Measurements from ENCODE around the gene HS6ST3. TPM values are rescaled to one million over a fixed set of nuclear protein-coding genes. Genes with fewer than 3 reads are reported as not detected.
"Not testable (repeated sequence)": the region's sequence is repeated elsewhere in the genome, so short reads cannot be mapped to it uniquely, and the experiment has no call there.

The HS6ST3 gene
- total RNA-seq, 4 donors from 2014 or later = 0.97 to 2.2 (median 2.0) TPM

GRCh38 chr13:96104516-96104915 lies 14.6 kb downstream of the HS6ST3 start:
- ATAC-seq (no peak), DNase-seq (no peak)
- no peaks in the 10 kb centered on the region for H3K9me3 ChIP-seq
- intact Hi-C loops (cut with DNase I; ENCODE audit: low total_unique reads) = no loop called here
- no peak overlapping the region for H3K27ac ChIP-seq
- H3K4me1 ChIP-seq = no peaks in the 10 kb centered on the region
- H3K36me3 ChIP-seq = no peaks in the 10 kb centered on the region
- TF ChIP-seq POLR2A (IDR thresholded peaks at IDR 0.05) = no peak
- TF ChIP-seq CTCF (IDR thresholded peaks at IDR 0.05 in 4 of 5, conservative IDR thresholded peaks at IDR 0.05 in 1 of 5) = no peak
- H3K27me3 ChIP-seq = no peaks in the 10 kb centered on the region
- in situ Hi-C loops (cut with MboI; ENCODE audit: low sequenced_read_pairs in 4 of 4) = no loop called here
- no peak overlapping the region for H3K4me3 ChIP-seq

- intact Hi-C loops (cut with DNase I; ENCODE audit: low total_unique reads) = not testable (repeated sequence)
These were observed 18.2 kb downstream of the HS6ST3 start for GRCh38 chr13:96108072-96108471.

GRCh38 chr13:96109125-96109524 lies 19.2 kb downstream of the HS6ST3 start:
- in situ Hi-C loops (cut with MboI; ENCODE audit: low sequenced_read_pairs in 4 of 4) = no loop called here

More at GRCh38 chr13:96108072-96108471, 18.2 kb downstream of the HS6ST3 start:
- ATAC-seq; H3K36me3 ChIP-seq; H3K9me3 ChIP-seq; H3K27me3 ChIP-seq; H3K4me1 ChIP-seq; H3K27ac ChIP-seq; in situ Hi-C loops (cut with MboI; ENCODE audit: low sequenced_read_pairs in 4 of 4); DNase-seq; H3K4me3 ChIP-seq: not testable (repeated sequence)

GRCh38 chr13:96112936-96113335 lies 23.0 kb downstream of the HS6ST3 start:
- no peaks in the 10 kb centered on the region for H3K36me3 ChIP-seq
- no peaks in the 10 kb centered on the region for H3K9me3 ChIP-seq
- no peak overlapping the region for H3K27ac ChIP-seq
- ATAC-seq (no peak), DNase-seq (no peak)
- H3K4me3 ChIP-seq = no peak overlapping the region
- intact Hi-C loops (cut with DNase I; ENCODE audit: low total_unique reads) = no loop called here
- no peaks in the 10 kb centered on the region for H3K4me1 ChIP-seq
- in situ Hi-C loops (cut with MboI; ENCODE audit: low sequenced_read_pairs in 4 of 4) = no loop called here
- no peaks in the 10 kb centered on the region for H3K27me3 ChIP-seq
- TF ChIP-seq CTCF (IDR thresholded peaks at IDR 0.05 in 4 of 5, conservative IDR thresholded peaks at IDR 0.05 in 1 of 5) = no peak
- no peak for TF ChIP-seq POLR2A (IDR thresholded peaks at IDR 0.05)

More at GRCh38 chr13:96109125-96109524, 19.2 kb downstream of the HS6ST3 start:
- Histone ChIP-seq H3K4me1 (no peaks in the 10 kb centered on the region), H3K9me3 (no peaks in the 10 kb centered on the region), H3K27ac (no peak overlapping the region), H3K4me3 (no peak overlapping the region), H3K36me3 (no peaks in the 10 kb centered on the region), H3K27me3 (no peaks in the 10 kb centered on the region)
- ATAC-seq = no peak
- no peak for DNase-seq
- TF ChIP-seq CTCF (IDR thresholded peaks at IDR 0.05 in 4 of 5, conservative IDR thresholded peaks at IDR 0.05 in 1 of 5) = no peak
- TF ChIP-seq POLR2A (IDR thresholded peaks at IDR 0.05) = no peak
- intact Hi-C loops (cut with DNase I; ENCODE audit: low total_unique reads) = no loop called here

- H3K9me3 ChIP-seq; H3K27me3 ChIP-seq; H3K4me1 ChIP-seq; DNase-seq; H3K36me3 ChIP-seq; ATAC-seq; in situ Hi-C loops (cut with MboI; ENCODE audit: low sequenced_read_pairs in 4 of 4); intact Hi-C loops (cut with DNase I; ENCODE audit: low total_unique reads); H3K27ac ChIP-seq; H3K4me3 ChIP-seq: not testable (repeated sequence)
These were observed 25.5 kb downstream of the HS6ST3 start for GRCh38 chr13:96115368-96115767.

GRCh38 chr13:96119921-96120320 lies 30.0 kb downstream of the HS6ST3 start:
- ATAC-seq = no peak
- intact Hi-C loops (cut with DNase I; ENCODE audit: low total_unique reads) (no loop called here), in situ Hi-C loops (cut with MboI; ENCODE audit: low sequenced_read_pairs in 4 of 4) (no loop called here)
- Histone ChIP-seq H3K27me3 (no peaks in the 10 kb centered on the region), H3K4me3 (no peak overlapping the region), H3K4me1 (no peaks in the 10 kb centered on the region), H3K27ac (no peak overlapping the region), H3K36me3 (no peaks in the 10 kb centered on the region), H3K9me3 (no peaks in the 10 kb centered on the region)
- DNase-seq = no peak
- TF ChIP-seq CTCF (IDR thresholded peaks at IDR 0.05 in 4 of 5, conservative IDR thresholded peaks at IDR 0.05 in 1 of 5) (no peak), POLR2A (IDR thresholded peaks at IDR 0.05) (no peak)
